Measurements from ENCODE around the gene BEND2.
A peak's percentile ranks its signal among the peaks of the same experiment; 100 is the strongest.
"Not testable (repeated sequence)": the region's sequence is repeated elsewhere in the genome, so short reads cannot be mapped to it uniquely, and the experiment has no call there.

Gene BEND2
- 0 to 0.99 (median 0) reads per million in 17 experiments for total RNA-seq

- no peak for DNase-seq
Measured at GRCh38 chrX:18220786-18221185, at the start of gene BEND2. Gene BEND2 (minus strand): TSS chrX:18220886. CDS start chrX:18220750, 136 bp downstream.

- no peak for DNase-seq
Measured at GRCh38 chrX:18255059-18255458, 34.4 kb upstream of the BEND2 start.

GRCh38 chrX:18252644-18253359 lies 32.1 kb upstream of the BEND2 start:
- peak in 2 of 4 experiments; percentile 3 to 15 for DNase-seq

GRCh38 chrX:18229646-18230045 lies 9.0 kb upstream of the BEND2 start:
- DNase-seq: not testable (repeated sequence)

GRCh38 chrX:18228069-18228468 lies 7.4 kb upstream of the BEND2 start:
- DNase-seq: no peak

- no peak for DNase-seq
Measured at GRCh38 chrX:18227458-18227857, 6.8 kb upstream of the BEND2 start.

- no peak for DNase-seq
Measured at GRCh38 chrX:18210470-18210869, 10.2 kb downstream of the BEND2 start.

- DNase-seq: no peak
Measured at GRCh38 chrX:18206657-18207056, 14.0 kb downstream of the BEND2 start.

- DNase-seq: no peak
Measured at GRCh38 chrX:18203631-18204030, 17.1 kb downstream of the BEND2 start.

- DNase-seq: no peak
Measured at GRCh38 chrX:18194688-18195087, 26.0 kb downstream of the BEND2 start.

GRCh38 chrX:18179446-18179845 lies 41.2 kb downstream of the BEND2 start:
- no peak for DNase-seq

- DNase-seq: no peak
Measured at GRCh38 chrX:18174971-18175370, 45.7 kb downstream of the BEND2 start.

GRCh38 chrX:18174209-18174608 lies 46.5 kb downstream of the BEND2 start:
- no peak for DNase-seq

- DNase-seq: no peak
Measured at GRCh38 chrX:18173494-18174180, 47.0 kb downstream of the BEND2 start.

- no peak for DNase-seq
Measured at GRCh38 chrX:18172970-18173369, 47.7 kb downstream of the BEND2 start.

- DNase-seq: no peak
Measured at GRCh38 chrX:18170910-18171309, 49.8 kb downstream of the BEND2 start.

- DNase-seq: no peak
Measured at GRCh38 chrX:18166068-18166467, 54.6 kb downstream of the BEND2 start.

GRCh38 chrX:18160369-18160768 lies 60.3 kb downstream of the BEND2 start:
- no peak for DNase-seq

GRCh38 chrX:18158963-18159362 lies 61.7 kb downstream of the BEND2 start:
- no peak for DNase-seq

GRCh38 chrX:18151649-18152048 lies 69.0 kb downstream of the BEND2 start:
- DNase-seq: no peak

GRCh38 chrX:18151157-18151556 lies 69.5 kb downstream of the BEND2 start:
- no peak for DNase-seq

- no peak for DNase-seq
Measured at GRCh38 chrX:18149454-18149853, 71.2 kb downstream of the BEND2 start.

GRCh38 chrX:18146954-18147353 lies 73.7 kb downstream of the BEND2 start:
- peak; percentile 0 to 26 (median 12) for DNase-seq

- no peak for DNase-seq
Measured at GRCh38 chrX:18146009-18146408, 74.7 kb downstream of the BEND2 start.

Data from suppressor macrophage (primary cell).